IMR-90 (cell line): Measurements from ENCODE around the gene TMEM117. TPM values are rescaled to one million over a fixed set of nuclear protein-coding genes. Genes with fewer than 3 reads are reported as not detected.

ENCODE experiments used
- ATAC-seq: fragments of 200-7000 bp; cut with Tn5 transposase; 2 replicates; pipeline ENCODE4 v1.9.1; 2020; ENCODE audit warnings: low read depth, mild to moderate bottlenecking, moderate library complexity
- BruUV-seq: library from RNA; stranded (reverse); fragments of 400-500 nt; replicated peaks from 2 replicates; lab custom pipeline; 2021; lab: Mats Ljungman, UMichigan
- CTCF ChIA-PET: fragments of 300-600 bp; formaldehyde crosslinking; extraction: SDS; loops from one replicate; lab custom pipeline; 2021; ENCODE audit warnings: antibody characterized with exemption; lab: Yijun Ruan, JAX
- POLR2A ChIA-PET: fragments of 300-600 bp; sonication (Branson Sonifier 250); formaldehyde crosslinking; loops from one replicate; lab custom pipeline; 2022; ENCODE audit warnings: antibody characterized with exemption; ENCODE audit not compliant: unreplicated experiment; lab: Charles Lee
- DNase-seq: peaks from one replicate; pipeline ENCODE4 v3.0.0; 2013
- H2AFZ ChIP-seq: replicated peaks from 2 replicates; pipeline ENCODE3; 2013; ENCODE audit warnings: low read length, mild to moderate bottlenecking; ENCODE audit not compliant: poor library complexity
- H2AK5ac ChIP-seq: 2 replicates; pipeline ENCODE4 v1.6.1; 2013; ENCODE audit warnings: low read depth, low read length, inconsistent platforms
- H2AK9ac ChIP-seq: replicated peaks from 2 replicates; pipeline ENCODE3; 2013; ENCODE audit warnings: mild to moderate bottlenecking, low read depth, low read length, moderate library complexity; ENCODE audit not compliant: poor library complexity
- H2BK120ac ChIP-seq: 2 replicates; pipeline ENCODE4 v1.6.1; 2013; ENCODE audit warnings: low read depth, low read length, inconsistent platforms
- H2BK15ac ChIP-seq: 3 replicates; pipeline ENCODE4 v1.6.1; 2013; ENCODE audit warnings: low read depth, low read length, inconsistent platforms
- H2BK20ac ChIP-seq: 2 replicates; pipeline ENCODE4 v1.6.1; 2013; ENCODE audit warnings: low read depth, mild to moderate bottlenecking, inconsistent platforms, low read length, moderate library complexity
- H2BK5ac ChIP-seq: 2 replicates; pipeline ENCODE4 v1.6.1; 2013; ENCODE audit warnings: mild to moderate bottlenecking, low read depth, low read length, inconsistent platforms; ENCODE audit not compliant: poor library complexity, severe bottlenecking
- H3K14ac ChIP-seq: replicated peaks from 2 replicates; pipeline ENCODE4 v1.6.1; 2013; ENCODE audit warnings: low read depth, low read length, inconsistent platforms
- H3K18ac ChIP-seq: 2 replicates; pipeline ENCODE4 v1.6.1; 2013; ENCODE audit warnings: low read depth, low read length, control low read depth
- H3K23ac ChIP-seq: 2 replicates; pipeline ENCODE4 v1.6.1; 2013; ENCODE audit warnings: low read depth, low read length, inconsistent platforms
- H3K27ac ChIP-seq: 2 replicates; pipeline ENCODE4 v1.5.1; 2013; ENCODE audit warnings: mild to moderate bottlenecking, control low read depth, low read length; ENCODE audit not compliant: insufficient read depth
- H3K27me3 ChIP-seq: 2 replicates; pipeline ENCODE4 v1.6.1; 2013; ENCODE audit warnings: low read length; ENCODE audit not compliant: control insufficient read depth, insufficient read depth
- H3K36me3 ChIP-seq: 2 replicates; pipeline ENCODE4 v1.6.1; 2013; ENCODE audit warnings: low read length, mixed read lengths; ENCODE audit not compliant: control insufficient read depth, insufficient read depth
- H3K4ac ChIP-seq: 2 replicates; pipeline ENCODE4 v1.6.1; 2013; ENCODE audit warnings: low read depth, low read length, inconsistent platforms
- H3K4me1 ChIP-seq: 2 replicates; pipeline ENCODE4 v1.6.1; 2013; ENCODE audit warnings: low read length, mixed read lengths; ENCODE audit not compliant: control insufficient read depth, insufficient read depth
- H3K4me2 ChIP-seq: 2 replicates; pipeline ENCODE4 v1.6.1; 2013; ENCODE audit warnings: low read depth, mild to moderate bottlenecking, control low read depth, low read length, moderate library complexity
- H3K4me3 ChIP-seq: 2 replicates; pipeline ENCODE4 v1.5.1; 2013; ENCODE audit warnings: low read depth, mild to moderate bottlenecking, control low read depth, low read length, moderate library complexity; ENCODE audit not compliant: insufficient read depth
- H3K56ac ChIP-seq: 2 replicates; pipeline ENCODE4 v1.6.1; 2013; ENCODE audit warnings: low read length, inconsistent platforms; ENCODE audit not compliant: insufficient read depth; ENCODE audit errors: extremely low read depth
- H3K79me1 ChIP-seq, 2 experiments: 2 replicates each; pipeline ENCODE4 v1.6.1; 2013; ENCODE audit warnings: low read length in 2 of 2, inconsistent platforms in 1 of 2, low read depth in 1 of 2
- H3K9ac ChIP-seq: 2 replicates; pipeline ENCODE4 v1.6.1; 2013; ENCODE audit warnings: low read depth, low read length, control low read depth
- H3K9me1 ChIP-seq: 2 replicates; pipeline ENCODE4 v1.6.1; 2013; ENCODE audit warnings: low read length, inconsistent platforms; ENCODE audit not compliant: insufficient read depth
- H3K9me3 ChIP-seq: 2 replicates; pipeline ENCODE4 v1.6.1; 2013; ENCODE audit warnings: low read length; ENCODE audit not compliant: control insufficient read depth, insufficient read depth
- H4K20me1 ChIP-seq: 2 replicates; pipeline ENCODE4 v1.6.1; 2013; ENCODE audit warnings: low read length, inconsistent platforms; ENCODE audit not compliant: insufficient read depth
- H4K5ac ChIP-seq: 2 replicates; pipeline ENCODE4 v1.6.1; 2013; ENCODE audit warnings: mild to moderate bottlenecking, low read depth, low read length, control low read depth
- H4K8ac ChIP-seq, 2 experiments: 2 replicates each; pipeline ENCODE4 v1.6.1; 2013; ENCODE audit warnings: low read depth in 2 of 2, low read length in 2 of 2, control low read depth in 1 of 2, inconsistent platforms in 1 of 2
- H4K91ac ChIP-seq: 2 replicates; pipeline ENCODE4 v1.6.1; 2013; ENCODE audit warnings: low read depth, low read length, inconsistent platforms; ENCODE audit not compliant: insufficient read depth
- CEBPB ChIP-seq: IDR thresholded peaks from 2 replicates; pipeline ENCODE4 v1.6.1; 2012; ENCODE audit warnings: low read depth, low read length, improper control_type of control experiment
- FOS ChIP-seq: fragments of 150-350 bp; IDR thresholded peaks from 2 replicates; pipeline ENCODE4 v1.6.1; 2016; ENCODE audit warnings: low read depth, low read length
- MAFK ChIP-seq: IDR thresholded peaks from 2 replicates; pipeline ENCODE4 v1.6.1; 2012; ENCODE audit warnings: low read depth, low read length, improper control_type of control experiment
- MAZ ChIP-seq: IDR thresholded peaks from 2 replicates; pipeline ENCODE4 v1.6.1; 2012; ENCODE audit warnings: low read depth, mild to moderate bottlenecking, low read length, improper control_type of control experiment, moderate library complexity, borderline replicate concordance
- POLR2A ChIP-seq: IDR thresholded peaks from 2 replicates; pipeline ENCODE4 v1.6.1; 2012; ENCODE audit warnings: mild to moderate bottlenecking, low read depth, low read length
- SMC3 ChIP-seq: fragments of 150-350 bp; IDR thresholded peaks from 2 replicates; pipeline ENCODE4 v1.6.1; 2016; ENCODE audit warnings: low read depth, mild to moderate bottlenecking, antibody characterized with exemption, low read length, moderate library complexity
- WGBS, 2 experiments: methylation state at CpG; one replicate each; pipeline versions ENCODE4 v1.1.5 to v1.1.7; 2013; ENCODE audit warnings: missing lambda C conversion rate in 2 of 2; ENCODE audit not compliant: insufficient read length in 1 of 2; ENCODE audit errors: extremely low coverage in 2 of 2; 5-methylcytosine and 5-hydroxymethylcytosine counted together
- dilution Hi-C: fragments of 300-500 bp; cut with HindIII; formaldehyde crosslinking; loops from one replicate; pipeline ENCODE4 v1.14.3; 2018; ENCODE audit warnings: low sequenced_read_pairs; ENCODE audit not compliant: unreplicated experiment
- in situ Hi-C: fragments of 300-500 bp; cut with MboI; formaldehyde crosslinking; loops from 3 replicates; pipeline ENCODE4 v1.14.3; 2019; ENCODE audit warnings: low sequenced_read_pairs, inconsistent platforms, mixed read lengths
- intact Hi-C: fragments of 100-400 bp; cut with micrococcal nuclease; formaldehyde crosslinking; loops from 2 replicates; pipeline ENCODE4 v1.10.0; 2022
- polyA plus RNA-seq, 3 experiments: library from polyadenylated mRNA; depleted of rRNA; stranded (reverse); fragments of >200 nt; gene quantifications; 2 replicates each; pipeline ENCODE4 v1.2.3, GENCODE V29; 2012; ENCODE audit warnings: low replicate concordance in 1 of 3
- total RNA-seq: library from RNA; depleted of rRNA; stranded (reverse); fragments of >200 nt; gene quantifications from 2 replicates; pipeline ENCODE4 v1.2.3, GENCODE V29; 2012
- TF ChIP-seq, protein P1 (sequence below): fragments of 150-350 bp; IDR thresholded peaks from 2 replicates; pipeline ENCODE4 v1.6.1; 2016; ENCODE audit warnings: low read depth, mild to moderate bottlenecking, low read length, moderate library complexity, borderline replicate concordance

Gene TMEM117
- total and polyA plus RNA-seq, 2 of the 4 experiments (the other 2 are of a cell fraction), result 8.7 to 21.0 TPM

DNA sequence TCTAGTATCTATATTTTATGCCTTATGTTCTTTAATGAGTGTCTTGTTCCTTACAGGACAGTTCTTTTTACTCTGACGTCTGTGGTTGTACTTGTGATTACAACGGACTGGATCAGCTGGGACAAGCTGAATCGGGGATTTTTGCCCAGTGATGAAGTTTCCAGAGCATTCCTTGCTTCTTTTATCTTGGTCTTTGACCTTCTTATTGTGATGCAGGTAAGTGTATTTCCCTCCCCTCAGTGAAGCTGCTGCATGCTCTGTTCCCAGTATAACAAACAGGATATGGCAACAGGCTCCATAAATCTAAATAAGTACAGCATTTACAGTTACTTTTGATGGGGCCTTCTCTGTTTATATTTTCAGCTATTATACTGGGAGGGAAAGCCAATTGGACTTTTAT, 463.6 kb downstream of the TMEM117 start:
- CTCF ChIA-PET, result interaction anchor here (0.6 kb wide), 2 partner anchors 32 to 1597 kb away, joined by 3 read pairs; no protein-coding TSS in a partner anchor
- no peak overlapping the region for H2BK5ac ChIP-seq

More for the DNA sequence above, 463.6 kb downstream of the TMEM117 start:
- DNase-seq, result no peak
- Histone ChIP-seq H3K4me3 (no peak overlapping the region), H4K20me1 (no peaks in the 10 kb centered on the region), H3K18ac (no peak overlapping the region), H3K27ac (no peak overlapping the region), H3K9ac (no peak overlapping the region), H2AK9ac (no peak overlapping the region), H3K4ac (no peak overlapping the region), H3K4me2 (no peak overlapping the region), H3K79me1 (no peaks in the 10 kb centered on the region), H2BK120ac (no peak overlapping the region), H3K56ac (no peak overlapping the region), H4K5ac (no peak overlapping the region), H2AFZ (no peak overlapping the region), H4K91ac (no peak overlapping the region), H3K36me3 (no peaks in the 10 kb centered on the region), H3K23ac (no peak overlapping the region), H3K4me1 (no peaks in the 10 kb centered on the region), H3K9me3 (no peaks in the 10 kb centered on the region; the same call in 1 of the 2 replicates), H4K8ac (no peak overlapping the region), H3K9me1 (no peaks in the 10 kb centered on the region), H2BK20ac (no peak overlapping the region), H2BK15ac (no peak overlapping the region), H3K14ac (no peak overlapping the region), H2AK5ac (no peak overlapping the region), H3K27me3 (no peaks in the 10 kb centered on the region)
- WGBS, 2 experiments, result no CpG with 5 or more reads among the region's 3 CpGs
- in situ Hi-C loops, result no loop called here
- dilution Hi-C loops, result no loop called here
- no TSS peak for BruUV-seq
- intact Hi-C loops, result no loop called here
- ATAC-seq, result no peak
- TF ChIP-seq SMC3 (no peak), FOS (no peak), MAFK (no peak), MAZ (no peak), CEBPB (no peak), POLR2A (no peak)
- TF ChIP-seq, protein P1, sequence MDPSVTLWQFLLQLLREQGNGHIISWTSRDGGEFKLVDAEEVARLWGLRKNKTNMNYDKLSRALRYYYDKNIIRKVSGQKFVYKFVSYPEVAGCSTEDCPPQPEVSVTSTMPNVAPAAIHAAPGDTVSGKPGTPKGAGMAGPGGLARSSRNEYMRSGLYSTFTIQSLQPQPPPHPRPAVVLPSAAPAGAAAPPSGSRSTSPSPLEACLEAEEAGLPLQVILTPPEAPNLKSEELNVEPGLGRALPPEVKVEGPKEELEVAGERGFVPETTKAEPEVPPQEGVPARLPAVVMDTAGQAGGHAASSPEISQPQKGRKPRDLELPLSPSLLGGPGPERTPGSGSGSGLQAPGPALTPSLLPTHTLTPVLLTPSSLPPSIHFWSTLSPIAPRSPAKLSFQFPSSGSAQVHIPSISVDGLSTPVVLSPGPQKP, result no peak
- POLR2A ChIA-PET, result no interaction called here
